SK-N-SH (cell line): ENCODE results near the gene SF3B6.

ENCODE experiments used
- CHD2 ChIP-seq: fragments of 150-350 bp; IDR thresholded peaks from 2 replicates; pipeline ENCODE4 v1.6.1; 2018; ENCODE audit warnings: low read length; ENCODE audit not compliant: partially characterized antibody
- CTCF ChIP-seq: fragments of 200-600 bp; sonication (generic); IDR thresholded peaks from 2 replicates; pipeline ENCODE4 v1.6.1; 2017; ENCODE audit warnings: antibody characterized with exemption, mild to moderate bottlenecking, moderate library complexity
- IRF3 ChIP-seq: fragments of 150-350 bp; IDR thresholded peaks from 2 replicates; pipeline ENCODE4 v1.6.1; 2016; ENCODE audit warnings: mild to moderate bottlenecking, low read depth, low read length
- MXI1 ChIP-seq: IDR thresholded peaks from 2 replicates; pipeline ENCODE4 v1.6.1; 2012; ENCODE audit warnings: mild to moderate bottlenecking, low read depth, low read length, improper control_type of control experiment
- REST ChIP-seq: IDR thresholded peaks from 2 replicates; pipeline ENCODE4 v1.6.1; 2012; ENCODE audit warnings: mild to moderate bottlenecking, low read depth, low read length, moderate library complexity
- YY1 ChIP-seq: IDR thresholded peaks from 2 replicates; pipeline ENCODE4 v1.4.0; 2012; ENCODE audit warnings: low read depth, mild to moderate bottlenecking

GRCh38 chr2:24104110-24104650 lies 28.1 kb upstream of the SF3B6 start:
- TF ChIP-seq CTCF (no peak), REST (no peak), MXI1 (no peak), CHD2 (no peak), YY1 (no peak), IRF3 (no peak)
